Mucosa of descending colon (tissue), 3 donors: ENCODE measurements around the gene PLD5. TPM values are rescaled to one million over a fixed set of nuclear protein-coding genes. Genes with fewer than 3 reads are reported as not detected.

Experiments used
- ATAC-seq: fragments of 200-7000 bp; cut with Tn5 transposase; one replicate; pipeline ENCODE4 v1.9.1; 2020; ENCODE audit warnings: mild to moderate bottlenecking, moderate library complexity
- DNase-seq, 3 donors: peaks; one replicate each; pipeline ENCODE4 v3.0.0-alpha.2; 2020
- H3K36me3 ChIP-seq: fragments of 200-600 bp; one replicate; pipeline ENCODE4 v1.8.0; 2021; ENCODE audit warnings: low read depth, mild to moderate bottlenecking
- H3K4me1 ChIP-seq: fragments of 200-600 bp; one replicate; pipeline ENCODE4 v1.8.0; 2021; ENCODE audit warnings: low read depth, mild to moderate bottlenecking
- H3K4me3 ChIP-seq: fragments of 200-600 bp; one replicate; pipeline ENCODE4 v1.8.0; 2021; ENCODE audit warnings: mild to moderate bottlenecking
- H3K9me3 ChIP-seq: fragments of 200-600 bp; one replicate; pipeline ENCODE4 v1.8.0; 2021; ENCODE audit warnings: mild to moderate bottlenecking
- CTCF ChIP-seq: fragments of 200-600 bp; IDR thresholded peaks from one replicate; pipeline ENCODE4 v1.8.0; 2022; ENCODE audit warnings: antibody characterized with exemption, mild to moderate bottlenecking
- intact Hi-C, 2 donors: fragments of 100-400 bp; cut with DNase I in 1 of 2; cut with micrococcal nuclease in 1 of 2; formaldehyde crosslinking; loops; one replicate each; pipeline versions ENCODE4 v1.11.0 to v1.11.1; 2022; cut with DNase I, micrococcal nuclease
- total RNA-seq, 3 donors: library from RNA; stranded (reverse); fragmentation: NEBNext Ultra II Directional in 2 of 3; extraction: Animal tissue kit (Norgen Biotek cat#: 25700) in 2 of 3; gene quantifications; one replicate each; pipeline versions ENCODE4 v1.2.1 to v1.2.4, GENCODE V29; 2021 to 2023
- donor health status: DM: no; HTN: no; CAD: no; lungs with moderate emphysema.
- donor health status: DM: no; HTN: no; CAD: no.
- donor health status: DM: no; HTN: yes; CAD: no.

PLD5 gene
- total RNA-seq, 3 donors from 2014 or later, result 0.54 TPM; not detected in 2

GRCh38 chr1:242426271-242426905 is 98.1 kb downstream of the PLD5 start:
- intact Hi-C loops, result no loop called here
- Histone ChIP-seq H3K36me3 (no peaks in the 10 kb centered on the region), H3K4me1 (no peaks in the 10 kb centered on the region), H3K4me3 (no peak overlapping the region), H3K9me3 (no peaks in the 10 kb centered on the region)
- TF ChIP-seq CTCF, result no peak
- ATAC-seq (no peak), DNase-seq (no peak)

GRCh38 chr1:242425232-242425631 is 99.3 kb downstream of the PLD5 start:
- intact Hi-C loops, result no loop called here
- Histone ChIP-seq H3K4me1 (no peaks in the 10 kb centered on the region), H3K36me3 (no peaks in the 10 kb centered on the region), H3K4me3 (no peak overlapping the region), H3K9me3 (no peaks in the 10 kb centered on the region)
- ATAC-seq (no peak), DNase-seq (no peak)
- TF ChIP-seq CTCF, result no peak

GRCh38 chr1:242416657-242417056 is 107.8 kb downstream of the PLD5 start:
- intact Hi-C loops, result no loop called here
- no peak for DNase-seq

GRCh38 chr1:242412921-242413320 is 111.6 kb downstream of the PLD5 start:
- DNase-seq (no peak), ATAC-seq (no peak)
- Histone ChIP-seq H3K36me3 (no peaks in the 10 kb centered on the region), H3K9me3 (peaks cover 22% of the 10 kb centered on the region), H3K4me1 (no peaks in the 10 kb centered on the region), H3K4me3 (no peak overlapping the region)
- intact Hi-C loops, result no loop called here
- TF ChIP-seq CTCF, result no peak

More at GRCh38 chr1:242416657-242417056, 107.8 kb downstream of the PLD5 start:
- no peak for TF ChIP-seq CTCF
- no peaks in the 10 kb centered on the region for H3K4me1 ChIP-seq
- no peak for ATAC-seq
- no peak overlapping the region for H3K4me3 ChIP-seq
- H3K9me3 ChIP-seq, result peaks cover 6% of the 10 kb centered on the region
- no peaks in the 10 kb centered on the region for H3K36me3 ChIP-seq

GRCh38 chr1:242411901-242412300 is 112.6 kb downstream of the PLD5 start:
- H3K4me1 ChIP-seq, result no peaks in the 10 kb centered on the region
- no peak overlapping the region for H3K4me3 ChIP-seq
- ATAC-seq (no peak), DNase-seq (no peak)
- no peaks in the 10 kb centered on the region for H3K36me3 ChIP-seq
- no peak for TF ChIP-seq CTCF
- peaks cover 30% of the 10 kb centered on the region for H3K9me3 ChIP-seq
- intact Hi-C loops, result no loop called here

GRCh38 chr1:242405947-242406346 is 118.5 kb downstream of the PLD5 start:
- DNase-seq (no peak), ATAC-seq (no peak)
- no peak for TF ChIP-seq CTCF
- H3K4me1 ChIP-seq, result no peaks in the 10 kb centered on the region
- intact Hi-C loops, result no loop called here
- H3K36me3 ChIP-seq, result no peaks in the 10 kb centered on the region
- peaks cover 29% of the 10 kb centered on the region for H3K9me3 ChIP-seq
- no peak overlapping the region for H3K4me3 ChIP-seq
